Measurements from ENCODE around the gene ZCWPW1. TPM values are rescaled to one million over a fixed set of nuclear protein-coding genes. Genes with fewer than 3 reads are reported as not detected.
"Not testable (repeated sequence)": the region's sequence is repeated elsewhere in the genome, so short reads cannot be mapped to it uniquely, and the experiment has no call there.

The ZCWPW1 gene
- total and polyA plus RNA-seq, 2 experiments from 2014 or later, result 1.9 to 4.2 TPM

GRCh38 chr7:100452513-100452912 is 24.0 kb upstream of the ZCWPW1 start:
- no peak overlapping the region for H3K27ac ChIP-seq
- TF ChIP-seq EZH2 (IDR thresholded peaks at IDR 0.05; ENCODE audit: insufficient read depth, poor library complexity, severe bottlenecking), result no peak
- no peak for TF ChIP-seq EZH2phosphoT487 (IDR thresholded peaks at IDR 0.05; ENCODE audit: insufficient read depth, low read depth)
- H3K79me2 ChIP-seq (ENCODE audit: insufficient read depth), result no peaks in the 10 kb centered on the region
- H3K4me1 ChIP-seq (ENCODE audit: insufficient read depth), result no peaks in the 10 kb centered on the region
- no peak overlapping the region for H3K4me3 ChIP-seq
- H4K20me1 ChIP-seq (ENCODE audit: insufficient read depth), result no peaks in the 10 kb centered on the region
- no peaks in the 10 kb centered on the region for H3K9me3 ChIP-seq (ENCODE audit: low read depth)
- H3F3A ChIP-seq (ENCODE audit: insufficient read depth), result no peaks in the 10 kb centered on the region
- no peak for DNase-seq
- H3K9ac ChIP-seq, result no peak overlapping the region
- in situ Hi-C loops (cut with MboI), result loop anchor here (25.0 kb wide), 1 partner anchor 410 kb away; the partner anchor contains the start of genes SLC12A9 and TRIP6
- no peaks in the 10 kb centered on the region for H3K9me2 ChIP-seq (ENCODE audit: insufficient read depth)
- 66 to 70% methylated on average over 3 of the region's 3 CpGs for WGBS, 2 experiments (ENCODE audit: low coverage in 1 of 2, low lambda C conversion rate in 2 of 2, missing lambda C conversion rate in 2 of 2)
- no peak overlapping the region for H3K4me2 ChIP-seq (ENCODE audit: unreplicated experiment)
- no peaks in the 10 kb centered on the region for H3K27me3 ChIP-seq (replicated peaks; ENCODE audit: insufficient read depth)
- no peaks in the 10 kb centered on the region for H3K36me3 ChIP-seq (ENCODE audit: low read depth)
- H2AFZ ChIP-seq, result no peak overlapping the region

DNA sequence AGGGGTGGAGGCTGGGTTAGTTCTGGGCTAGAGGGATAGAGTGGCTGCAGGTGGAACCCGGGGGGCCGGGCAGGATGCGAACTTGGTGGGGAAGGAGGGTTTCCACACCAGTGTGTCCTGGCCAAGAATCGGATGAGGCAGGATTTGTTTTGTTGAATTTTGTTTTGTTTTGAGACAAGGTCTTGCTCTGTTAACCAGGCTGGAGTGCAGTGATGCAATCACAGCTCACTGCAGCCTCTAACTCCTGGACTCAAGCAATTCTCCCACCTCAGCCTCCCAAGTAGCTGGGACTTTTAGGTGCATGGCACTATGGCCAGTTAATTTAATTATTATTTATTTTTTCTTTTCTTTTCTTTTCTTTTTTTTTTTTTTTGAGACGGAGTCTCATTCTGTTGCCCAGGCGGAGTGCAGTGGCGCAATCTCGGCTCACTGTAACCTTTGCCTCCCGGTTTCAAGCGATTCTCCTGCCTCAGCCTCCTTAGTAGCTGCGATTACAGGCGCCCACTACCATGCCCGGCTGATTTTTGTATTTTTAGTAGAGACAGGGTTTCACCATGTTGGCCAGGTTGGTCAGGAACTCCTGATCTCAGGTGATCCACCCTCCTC is 20.8 kb upstream of the ZCWPW1 start:
- Histone ChIP-seq H3K4me3 (no peak overlapping the region), H3K27me3 (replicated peaks; ENCODE audit: insufficient read depth) (no peaks in the 10 kb centered on the region), H3K9ac (no peak overlapping the region), H3K9me2 (ENCODE audit: insufficient read depth) (no peaks in the 10 kb centered on the region), H3K4me1 (ENCODE audit: insufficient read depth) (peaks cover 16% of the 10 kb centered on the region), H3K79me2 (ENCODE audit: insufficient read depth) (no peaks in the 10 kb centered on the region), H4K20me1 (ENCODE audit: insufficient read depth) (no peaks in the 10 kb centered on the region), H3K9me3 (ENCODE audit: low read depth) (no peaks in the 10 kb centered on the region), H3K27ac (no peak overlapping the region), H2AFZ (no peak overlapping the region), H3K36me3 (ENCODE audit: low read depth) (no peaks in the 10 kb centered on the region), H3K4me2 (ENCODE audit: unreplicated experiment) (no peak overlapping the region), H3F3A (ENCODE audit: insufficient read depth) (peaks cover 5% of the 10 kb centered on the region; the same call in 1 of the 2 replicates)
- no peak for DNase-seq
- 80 to 85% methylated on average over 13 of the region's 13 CpGs for WGBS, 2 experiments (ENCODE audit: low coverage in 1 of 2, low lambda C conversion rate in 2 of 2, missing lambda C conversion rate in 2 of 2)
- TF ChIP-seq EZH2phosphoT487 (IDR thresholded peaks at IDR 0.05; ENCODE audit: insufficient read depth, low read depth) (no peak), EZH2 (IDR thresholded peaks at IDR 0.05; ENCODE audit: insufficient read depth, poor library complexity, severe bottlenecking) (no peak)
- in situ Hi-C loops (cut with MboI), result no loop called here

- Histone ChIP-seq H3F3A (ENCODE audit: insufficient read depth) (peaks cover 11% of the 10 kb centered on the region), H3K4me1 (ENCODE audit: insufficient read depth) (peaks cover 22% of the 10 kb centered on the region)
- H3K27ac ChIP-seq; H3K27me3 ChIP-seq (replicated peaks; ENCODE audit: insufficient read depth); H3K36me3 ChIP-seq (ENCODE audit: low read depth); in situ Hi-C loops (cut with MboI); H3K9me3 ChIP-seq (ENCODE audit: low read depth); H3K79me2 ChIP-seq (ENCODE audit: insufficient read depth); H3K4me3 ChIP-seq; H3K4me2 ChIP-seq (ENCODE audit: unreplicated experiment); H2AFZ ChIP-seq; H4K20me1 ChIP-seq (ENCODE audit: insufficient read depth); DNase-seq; H3K9me2 ChIP-seq (ENCODE audit: insufficient read depth); H3K9ac ChIP-seq: not testable (repeated sequence)
- 97 to 99% methylated on average over 8 of the region's 8 CpGs for WGBS, 2 experiments (ENCODE audit: low coverage in 1 of 2, low lambda C conversion rate in 2 of 2, missing lambda C conversion rate in 2 of 2)
These were observed 18.9 kb upstream of the ZCWPW1 start for GRCh38 chr7:100447363-100447762.

GRCh38 chr7:100446040-100446439 is 17.5 kb upstream of the ZCWPW1 start:
- 56 to 78% methylated on average over 2 of the region's 2 CpGs for WGBS, 2 experiments (ENCODE audit: low coverage in 1 of 2, low lambda C conversion rate in 2 of 2, missing lambda C conversion rate in 2 of 2)
- TF ChIP-seq EZH2 (IDR thresholded peaks at IDR 0.05; ENCODE audit: insufficient read depth, poor library complexity, severe bottlenecking) (no peak), EZH2phosphoT487 (IDR thresholded peaks at IDR 0.05; ENCODE audit: insufficient read depth, low read depth) (no peak)

More at GRCh38 chr7:100446040-100446439, 17.5 kb upstream of the ZCWPW1 start:
- no peaks in the 10 kb centered on the region for H3K27me3 ChIP-seq (replicated peaks; ENCODE audit: insufficient read depth)
- H3K9me2 ChIP-seq (ENCODE audit: insufficient read depth), result no peaks in the 10 kb centered on the region
- no peak overlapping the region for H3K4me3 ChIP-seq
- 0 out of 2 replicates have a peak overlapping the region, but pooled peaks have one; percentile 12 for H3K27ac ChIP-seq
- no peaks in the 10 kb centered on the region for H3K79me2 ChIP-seq (ENCODE audit: insufficient read depth)
- peaks cover 11% of the 10 kb centered on the region for H3F3A ChIP-seq (ENCODE audit: insufficient read depth)
- no peaks in the 10 kb centered on the region for H3K9me3 ChIP-seq (ENCODE audit: low read depth)
- peaks cover 22% of the 10 kb centered on the region for H3K4me1 ChIP-seq (ENCODE audit: insufficient read depth)
- no peak overlapping the region for H3K4me2 ChIP-seq (ENCODE audit: unreplicated experiment)
- H4K20me1 ChIP-seq (ENCODE audit: insufficient read depth), result no peaks in the 10 kb centered on the region
- peak overlapping the region; percentile 22; the same call in 1 of the 2 replicates for H3K9ac ChIP-seq
- peak overlapping the region; percentile 67 for H2AFZ ChIP-seq
- peak; percentile 51 for DNase-seq
- no peaks in the 10 kb centered on the region for H3K36me3 ChIP-seq (ENCODE audit: low read depth)
- in situ Hi-C loops (cut with MboI), result no loop called here
